Activated effector memory CD4-positive, alpha-beta T cell treated with anti-CD3 and anti-CD28 coated beads, Interleukin-2, amount 50 U/mL, for 16 hours (primary cell): ENCODE data around the gene CLIP2.
"Not testable (repeated sequence)": the region's sequence is repeated elsewhere in the genome, so short reads cannot be mapped to it uniquely, and the experiment has no call there.

Experiments used
- DNase-seq: peaks from one replicate; pipeline ENCODE4 v3.0.0-alpha.2; 2020

Gene CLIP2

GRCh38 chr7:74300926-74301325, 11.7 kb downstream of the CLIP2 start:
- DNase-seq: no peak

GRCh38 chr7:74302745-74303221, 13.6 kb downstream of the CLIP2 start:
- no peak for DNase-seq

- DNase-seq: no peak
Observed at GRCh38 chr7:74304550-74304949, 15.3 kb downstream of the CLIP2 start.

- DNase-seq: no peak
Observed at GRCh38 chr7:74306004-74306729, 17.0 kb downstream of the CLIP2 start.

DNA sequence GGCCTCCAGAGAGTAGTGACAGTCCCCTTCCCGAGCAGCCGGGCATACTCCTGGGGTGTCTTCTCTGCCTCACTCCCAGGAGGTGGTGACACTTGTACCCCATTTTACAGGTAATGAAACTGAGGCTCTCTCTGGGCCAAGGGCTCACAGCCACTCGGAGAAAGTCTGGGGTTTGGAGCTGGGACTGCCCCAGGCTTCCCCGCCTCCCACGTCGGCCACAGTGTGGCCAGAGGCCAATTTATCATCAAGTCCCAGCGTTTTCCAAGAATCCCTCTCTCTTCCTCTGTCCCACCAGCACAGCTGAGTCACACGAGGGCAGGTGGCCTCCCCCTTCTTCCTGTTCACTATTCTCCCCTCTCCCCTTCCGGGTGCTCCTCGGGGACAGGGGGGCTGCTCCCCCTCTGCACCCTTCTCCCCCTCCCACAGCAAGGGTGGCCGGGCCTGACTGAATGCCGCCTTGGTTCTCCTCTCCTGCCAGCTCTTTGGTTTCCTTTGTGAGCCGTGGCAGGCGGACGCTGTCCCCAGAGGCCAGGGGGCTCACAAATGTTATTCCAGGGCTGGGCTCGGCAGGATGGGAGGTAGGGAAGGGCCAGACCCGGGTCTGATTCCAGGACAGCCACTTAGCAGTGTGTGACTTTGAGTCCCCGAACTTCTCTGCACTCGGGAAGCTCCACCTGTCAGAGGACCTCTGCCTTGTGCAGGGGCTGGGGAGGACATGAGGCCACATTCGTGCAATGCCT, 17.7 kb downstream of the CLIP2 start:
- DNase-seq: no peak

DNA sequence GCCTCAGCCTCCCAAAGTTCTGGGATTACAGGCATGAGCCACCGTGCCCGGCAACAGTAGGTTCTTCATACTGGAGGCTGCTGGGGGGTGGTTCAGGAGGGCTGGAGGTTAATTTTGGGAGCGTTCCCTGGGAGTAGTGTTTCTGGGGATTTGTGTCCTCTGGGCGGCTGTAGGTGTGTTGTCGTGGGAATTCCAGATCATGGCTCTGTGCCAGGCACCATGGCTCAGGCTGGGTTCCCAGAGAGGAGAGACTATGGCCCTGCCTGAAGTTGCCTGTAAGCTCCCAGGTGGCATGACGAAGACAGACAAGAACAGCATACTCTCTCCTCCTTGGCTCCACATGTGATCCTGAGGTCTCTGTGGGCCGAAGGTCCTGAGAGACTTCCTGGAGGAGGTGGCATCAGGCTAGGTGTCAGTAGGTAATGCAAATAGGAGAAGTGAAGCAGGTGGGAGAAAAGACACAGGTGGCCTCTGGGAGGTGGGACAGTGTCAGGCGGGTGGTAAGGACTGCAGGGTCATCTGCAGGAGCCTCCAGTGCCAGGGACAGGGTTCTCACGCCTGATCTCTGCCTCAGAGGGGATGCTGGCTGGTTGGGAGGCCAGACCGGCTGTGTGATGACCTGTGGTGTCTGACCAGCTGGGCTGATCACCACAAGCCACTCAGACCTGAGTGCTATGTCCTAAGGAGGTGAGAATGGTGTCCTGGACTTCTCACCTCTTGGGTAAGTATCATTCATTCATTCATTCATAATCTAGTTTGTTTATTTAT, 18.7 kb downstream of the CLIP2 start:
- DNase-seq: no peak

- no peak for DNase-seq
Observed at GRCh38 chr7:74309181-74309580, 20.0 kb downstream of the CLIP2 start.

DNA sequence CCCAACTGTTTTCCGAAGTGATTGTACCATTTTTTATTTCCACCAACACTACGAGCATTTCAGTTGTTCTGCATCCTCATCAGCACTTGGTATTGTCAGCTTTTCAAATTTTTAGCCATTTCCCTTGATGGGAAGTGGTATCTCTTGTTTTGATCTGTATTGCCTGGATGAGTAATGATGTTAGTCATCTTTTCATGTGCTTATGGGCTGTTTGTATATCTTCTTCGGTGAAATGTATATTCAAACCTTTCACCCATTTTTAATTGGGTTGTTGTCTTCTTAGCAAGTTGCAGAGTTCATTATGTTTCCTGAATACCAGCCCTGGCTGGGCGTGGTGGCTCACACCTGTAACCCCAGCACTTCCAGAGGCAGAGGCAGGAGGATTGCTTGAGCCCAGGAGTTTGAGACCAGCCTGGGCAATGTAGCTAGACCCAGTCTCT, 22.1 kb downstream of the CLIP2 start:
- no peak for DNase-seq

DNA sequence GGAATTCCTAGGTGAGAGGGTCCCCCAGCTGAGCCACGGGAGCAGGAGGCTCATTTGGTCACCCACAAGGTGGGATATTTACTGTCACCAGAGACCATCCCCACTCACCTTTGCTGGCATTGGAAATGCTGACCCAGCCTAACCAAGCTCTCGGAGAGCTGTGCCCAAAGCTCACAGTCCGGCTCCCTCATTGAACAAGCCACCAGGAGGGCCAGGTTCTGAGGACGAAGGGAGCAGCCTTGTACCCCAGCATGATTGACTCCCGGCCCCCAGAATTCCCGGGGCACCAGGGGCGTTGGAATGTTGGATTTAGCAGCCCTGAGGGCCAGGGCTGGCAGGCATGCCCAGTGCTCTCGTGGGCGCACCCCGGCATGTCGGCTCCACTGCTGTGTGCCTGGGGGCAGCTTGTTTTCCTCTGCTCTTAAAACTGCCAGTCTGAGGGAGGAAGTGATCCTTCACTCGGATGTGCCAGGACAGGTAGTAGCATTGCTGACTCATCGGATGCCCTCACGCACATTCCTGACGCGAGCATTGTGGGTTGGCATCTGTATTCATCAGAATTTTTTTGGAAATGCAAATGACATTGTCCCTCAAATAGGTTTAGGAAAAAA, 23.3 kb downstream of the CLIP2 start:
- DNase-seq: no peak

DNA sequence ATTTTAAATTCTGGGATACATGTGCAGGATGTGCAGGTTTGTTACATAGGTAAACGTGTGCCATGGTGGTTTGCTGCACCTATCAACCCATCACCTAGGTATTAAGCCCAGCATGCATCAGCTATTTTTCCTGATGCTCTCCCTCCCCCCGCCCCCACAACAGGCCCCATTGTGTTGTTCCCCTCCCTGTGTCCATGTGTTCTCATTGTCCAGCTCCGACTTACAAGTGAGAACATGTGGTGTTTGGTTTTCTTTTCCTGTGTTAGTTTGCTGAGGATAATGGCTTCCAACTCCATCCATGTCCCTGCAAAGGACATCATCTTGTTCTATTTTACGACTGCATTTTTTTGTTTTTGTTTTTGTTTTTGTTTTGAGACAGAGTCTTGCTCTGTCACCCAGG, 26.7 kb downstream of the CLIP2 start:
- not testable (repeated sequence) for DNase-seq

DNA sequence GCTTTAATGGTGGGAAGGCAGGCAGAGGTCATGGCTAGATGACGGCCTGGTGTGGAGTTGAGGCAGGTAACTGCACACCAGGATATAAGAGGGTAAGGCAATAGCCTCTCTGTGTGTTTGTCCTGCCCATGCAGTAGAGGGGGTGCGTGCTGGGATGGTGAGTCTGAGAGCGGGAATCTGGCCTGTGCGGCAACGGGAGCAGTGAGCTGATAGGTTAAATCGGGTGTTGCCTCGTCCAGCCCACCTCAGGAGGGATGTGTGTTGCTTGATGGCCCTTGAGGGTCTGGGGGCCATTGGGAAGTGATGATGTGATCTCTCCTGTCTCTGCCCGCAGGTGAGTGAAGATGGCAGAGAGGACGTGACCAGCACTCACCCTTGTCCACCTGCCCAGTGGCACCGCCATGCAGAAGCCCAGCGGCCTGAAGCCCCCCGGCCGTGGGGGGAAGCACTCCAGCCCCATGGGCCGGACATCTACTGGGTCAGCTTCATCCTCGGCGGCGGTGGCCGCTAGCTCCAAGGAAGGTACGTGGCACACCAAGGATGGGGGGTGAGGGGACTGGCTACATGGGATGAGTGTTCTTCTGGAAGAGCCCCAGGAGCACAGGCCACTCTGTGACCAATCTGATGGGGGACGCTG, 28.1 kb downstream of the CLIP2 start:
- DNase-seq: no peak

GRCh38 chr7:74318043-74318442, 28.8 kb downstream of the CLIP2 start:
- DNase-seq: no peak

GRCh38 chr7:74320645-74321221, 31.5 kb downstream of the CLIP2 start:
- DNase-seq: no peak

- not testable (repeated sequence) for DNase-seq
Observed at GRCh38 chr7:74322892-74323291, 33.7 kb downstream of the CLIP2 start.

GRCh38 chr7:74324531-74325209, 35.5 kb downstream of the CLIP2 start:
- DNase-seq: no peak

DNA sequence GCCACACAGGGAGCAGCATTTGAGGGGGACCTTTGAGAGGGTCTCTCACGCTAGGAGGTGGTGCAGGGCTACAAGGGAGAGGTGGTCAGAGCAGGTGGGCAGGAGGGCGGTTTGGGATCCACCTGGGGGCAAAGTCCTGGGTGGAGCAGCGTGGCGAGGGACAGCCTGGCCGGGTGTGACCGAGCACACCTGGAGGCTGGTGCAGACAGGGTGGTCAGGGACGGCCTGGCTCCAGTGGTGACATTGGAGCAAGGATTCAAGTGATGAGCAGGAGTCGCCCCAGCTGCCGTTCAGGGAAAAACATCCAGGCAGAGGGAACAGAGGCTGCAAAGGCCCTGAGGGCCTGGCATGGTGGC, 36.0 kb downstream of the CLIP2 start:
- DNase-seq: no peak

DNA sequence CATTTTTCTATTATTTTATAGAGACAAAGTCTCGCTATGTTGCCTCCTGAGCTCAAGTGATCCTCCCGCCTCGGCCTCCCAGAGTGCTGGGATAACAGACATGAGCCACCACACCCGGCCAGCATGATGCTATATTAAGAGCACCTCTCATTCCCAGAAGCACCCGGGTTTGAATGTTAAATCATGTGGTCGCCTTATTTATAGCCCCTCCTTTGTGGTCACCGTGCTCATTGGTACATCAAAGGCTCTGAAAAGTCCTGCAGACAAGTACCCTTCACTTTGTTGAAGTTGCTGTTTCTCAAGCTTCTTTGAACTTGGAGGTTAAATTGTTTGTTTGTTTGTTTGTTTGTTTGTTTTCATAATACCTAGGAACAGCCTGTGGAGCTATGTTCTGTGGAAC, 40.0 kb downstream of the CLIP2 start:
- no peak for DNase-seq

DNA sequence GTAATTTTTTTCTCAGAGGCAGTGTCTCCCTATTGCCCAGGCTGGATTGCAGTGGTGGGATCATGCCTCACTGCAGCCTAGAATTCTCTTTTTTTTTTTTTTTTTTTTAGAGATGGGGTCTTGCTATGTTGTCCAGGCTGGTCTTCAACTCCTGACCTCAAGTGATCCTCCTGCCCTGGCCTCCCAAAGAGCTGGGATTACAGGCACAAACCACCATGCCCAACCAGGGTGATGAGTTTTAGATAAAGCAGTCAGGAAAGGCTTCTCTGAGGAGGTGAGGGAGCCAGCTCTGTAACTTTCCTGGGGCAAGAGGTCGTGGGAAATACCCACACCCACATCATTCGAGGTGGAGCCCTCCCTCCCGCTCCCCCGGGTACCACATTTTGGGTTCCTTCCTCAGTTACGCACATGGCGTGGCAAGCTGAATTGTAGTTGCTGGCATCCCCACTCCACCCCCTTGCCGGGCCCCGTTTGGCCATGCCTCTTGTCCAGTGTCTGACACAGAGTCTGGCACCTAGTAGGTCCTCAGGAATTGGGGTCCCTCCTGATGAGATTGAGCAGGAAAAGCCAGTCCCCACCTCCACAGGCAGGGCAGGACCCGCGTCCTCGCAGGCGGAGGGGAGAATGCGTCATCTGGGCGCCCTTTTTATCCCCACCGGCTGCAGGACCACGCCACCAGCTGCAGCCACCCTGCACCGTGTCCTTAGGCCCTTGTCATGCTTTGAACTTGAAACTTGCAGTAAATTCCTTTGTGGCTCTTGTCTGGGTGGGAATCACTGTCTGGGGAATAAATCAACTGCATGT, 43.4 kb downstream of the CLIP2 start:
- no peak for DNase-seq

DNA sequence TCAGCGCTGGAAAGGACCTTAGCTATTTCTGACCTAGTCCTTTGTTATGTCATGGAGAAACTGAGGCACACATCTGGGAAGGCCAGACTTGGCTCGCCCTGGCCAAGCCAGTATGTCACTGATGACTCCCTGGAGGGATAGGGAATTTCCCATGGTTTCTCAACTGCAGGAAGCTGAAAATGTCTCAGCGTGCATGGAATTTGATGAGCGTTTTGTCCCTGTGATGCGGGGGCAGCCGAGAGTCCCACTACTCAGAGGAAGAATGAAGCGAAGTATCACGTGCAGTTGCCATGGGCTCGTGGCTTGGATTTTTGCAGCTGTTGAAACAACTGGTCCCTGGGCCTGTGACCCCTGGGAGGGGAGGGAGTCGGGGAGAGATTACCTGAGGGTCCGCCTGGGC, 44.8 kb downstream of the CLIP2 start:
- no peak for DNase-seq

- DNase-seq: no peak
Observed at GRCh38 chr7:74337926-74338325, 48.7 kb downstream of the CLIP2 start.
